ENCODE measurements around the gene STARD9. TPM values are rescaled to one million over a fixed set of nuclear protein-coding genes. Genes with fewer than 3 reads are reported as not detected.

The STARD9 gene
- polyA plus RNA-seq, 1 donor (not counting 4 experiments of a cell fraction or from before 2014, with no cell fraction given), result 0.76 TPM

DNA sequence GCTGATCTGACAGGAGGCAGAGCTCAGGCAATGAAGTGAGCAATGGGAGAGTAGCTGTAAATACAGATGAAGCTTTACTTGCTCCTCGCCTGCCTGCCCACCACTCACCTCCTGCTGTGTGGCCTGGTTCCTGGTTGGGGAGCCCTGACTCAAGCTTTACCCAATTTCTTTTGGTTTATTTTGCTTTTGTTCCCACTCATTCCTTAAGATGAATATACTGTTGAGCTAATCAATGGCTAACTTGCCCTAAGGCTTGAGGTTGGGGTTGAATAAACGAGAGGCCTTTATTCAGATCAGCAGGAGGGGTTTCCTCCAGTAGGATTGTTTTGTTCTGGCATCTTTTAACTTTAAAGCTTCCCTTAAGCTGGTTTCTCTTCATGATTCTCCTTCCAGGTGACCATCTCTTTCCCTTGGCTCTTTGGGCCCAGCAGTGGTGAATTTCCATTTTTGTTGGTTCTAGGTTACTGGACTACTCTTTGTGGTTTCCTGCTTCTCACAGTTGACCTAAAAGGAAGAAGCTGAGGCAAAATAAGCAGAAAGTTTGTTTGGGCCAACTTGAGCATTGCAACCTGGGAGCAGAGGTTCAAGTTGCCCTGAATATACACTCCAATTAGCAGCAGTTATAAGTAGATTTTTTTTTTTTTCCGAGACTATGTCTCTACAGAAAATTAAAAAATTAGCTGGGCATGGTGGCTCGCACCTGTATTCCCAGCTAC is 44.4 kb downstream of the STARD9 start:
- Histone ChIP-seq H3K27ac (ENCODE audit: control insufficient read depth, insufficient read depth, low read length) (no peak overlapping the region), H2AFZ (ENCODE audit: control insufficient read depth, low read length) (no peak overlapping the region), H4K20me1 (ENCODE audit: control insufficient read depth, extremely low read depth, insufficient read depth, low read length) (no peaks in the 10 kb centered on the region), H3K9ac (ENCODE audit: control insufficient read depth, extremely low read depth, insufficient read depth, low read length) (no peak overlapping the region), H3K4me3 (ENCODE audit: control insufficient read depth in 2 of 3, extremely low read depth in 1 of 3, insufficient read depth in 2 of 3, low read depth in 1 of 3, low read length in 3 of 3) (no peak overlapping the region), H3K4me1 (ENCODE audit: control insufficient read depth, extremely low read depth, insufficient read depth, low read length) (no peaks in the 10 kb centered on the region), H3K9me3 (ENCODE audit: control insufficient read depth, low read depth, low read length) (no peaks in the 10 kb centered on the region), H3K4me2 (ENCODE audit: control insufficient read depth, extremely low read depth, insufficient read depth, low read depth, low read length) (no peak overlapping the region), H3K9me1 (ENCODE audit: control insufficient read depth, extremely low read depth, insufficient read depth, low read length) (no peaks in the 10 kb centered on the region), H3K79me2 (ENCODE audit: control insufficient read depth, insufficient read depth, low read length) (no peaks in the 10 kb centered on the region), H3K27me3 (ENCODE audit: control insufficient read depth, extremely low read depth, insufficient read depth, low read length) (no peaks in the 10 kb centered on the region), H3K36me3 (ENCODE audit: control insufficient read depth in 2 of 2, extremely low read depth in 1 of 2, insufficient read depth in 2 of 2, low read length in 2 of 2) (no peaks in the 10 kb centered on the region)
- dilution Hi-C loops (cut with MboI; ENCODE audit: extremely low pct_ligation_motif_present, low sequenced_read_pairs), result no loop called here
- DNase-seq (ENCODE audit: low read depth, low spot score) (no peak), FAIRE-seq (no peak)
- TF ChIP-seq, protein P1, sequence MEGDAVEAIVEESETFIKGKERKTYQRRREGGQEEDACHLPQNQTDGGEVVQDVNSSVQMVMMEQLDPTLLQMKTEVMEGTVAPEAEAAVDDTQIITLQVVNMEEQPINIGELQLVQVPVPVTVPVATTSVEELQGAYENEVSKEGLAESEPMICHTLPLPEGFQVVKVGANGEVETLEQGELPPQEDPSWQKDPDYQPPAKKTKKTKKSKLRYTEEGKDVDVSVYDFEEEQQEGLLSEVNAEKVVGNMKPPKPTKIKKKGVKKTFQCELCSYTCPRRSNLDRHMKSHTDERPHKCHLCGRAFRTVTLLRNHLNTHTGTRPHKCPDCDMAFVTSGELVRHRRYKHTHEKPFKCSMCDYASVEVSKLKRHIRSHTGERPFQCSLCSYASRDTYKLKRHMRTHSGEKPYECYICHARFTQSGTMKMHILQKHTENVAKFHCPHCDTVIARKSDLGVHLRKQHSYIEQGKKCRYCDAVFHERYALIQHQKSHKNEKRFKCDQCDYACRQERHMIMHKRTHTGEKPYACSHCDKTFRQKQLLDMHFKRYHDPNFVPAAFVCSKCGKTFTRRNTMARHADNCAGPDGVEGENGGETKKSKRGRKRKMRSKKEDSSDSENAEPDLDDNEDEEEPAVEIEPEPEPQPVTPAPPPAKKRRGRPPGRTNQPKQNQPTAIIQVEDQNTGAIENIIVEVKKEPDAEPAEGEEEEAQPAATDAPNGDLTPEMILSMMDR (optimal IDR thresholded peaks at IDR 0.05 in 1 of 3, IDR thresholded peaks at IDR 0.05 in 1 of 3, conservative IDR thresholded peaks at IDR 0.05 in 1 of 3; ENCODE audit: extremely low read depth in 1 of 3, insufficient read depth in 2 of 3, low read length in 3 of 3), result no peak
- no peak for TF ChIP-seq EZH2 (IDR thresholded peaks at IDR 0.05; ENCODE audit: low read length)

DNA sequence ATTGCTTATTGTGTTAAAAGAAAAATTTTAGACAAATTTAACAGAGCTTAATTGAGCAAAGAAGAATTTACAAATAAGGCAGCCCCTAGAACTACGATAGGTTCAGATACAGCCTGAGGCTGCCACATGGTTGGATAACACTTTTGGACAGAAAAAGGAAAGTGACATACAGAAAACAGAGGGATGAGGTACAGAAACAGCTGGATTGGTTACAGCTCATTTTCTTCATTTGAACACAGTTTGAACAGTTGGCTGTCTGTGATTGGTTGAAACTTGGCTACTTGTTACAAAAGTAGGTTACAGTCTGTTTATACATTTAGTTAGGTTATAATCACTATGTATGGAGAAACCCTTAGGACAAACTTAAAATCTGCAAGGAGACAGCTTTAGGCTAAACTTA is 46.0 kb downstream of the STARD9 start:
- FAIRE-seq, result no peak
- Histone ChIP-seq H3K9me3 (ENCODE audit: control insufficient read depth, low read depth, low read length) (no peaks in the 10 kb centered on the region), H3K79me2 (ENCODE audit: control insufficient read depth, insufficient read depth, low read length) (no peaks in the 10 kb centered on the region), H2AFZ (ENCODE audit: control insufficient read depth, low read length) (no peak overlapping the region), H3K27ac (ENCODE audit: control insufficient read depth, insufficient read depth, low read length) (no peak overlapping the region), H3K27me3 (ENCODE audit: control insufficient read depth, extremely low read depth, insufficient read depth, low read length) (no peaks in the 10 kb centered on the region), H3K36me3 (ENCODE audit: control insufficient read depth in 2 of 2, extremely low read depth in 1 of 2, insufficient read depth in 2 of 2, low read length in 2 of 2) (no peaks in the 10 kb centered on the region), H4K20me1 (ENCODE audit: control insufficient read depth, extremely low read depth, insufficient read depth, low read length) (no peaks in the 10 kb centered on the region), H3K4me3 (ENCODE audit: control insufficient read depth in 2 of 3, extremely low read depth in 1 of 3, insufficient read depth in 2 of 3, low read depth in 1 of 3, low read length in 3 of 3) (no peak overlapping the region), H3K4me2 (ENCODE audit: control insufficient read depth, extremely low read depth, insufficient read depth, low read depth, low read length) (no peak overlapping the region), H3K4me1 (ENCODE audit: control insufficient read depth, extremely low read depth, insufficient read depth, low read length) (no peaks in the 10 kb centered on the region), H3K9me1 (ENCODE audit: control insufficient read depth, extremely low read depth, insufficient read depth, low read length) (no peaks in the 10 kb centered on the region), H3K9ac (ENCODE audit: control insufficient read depth, extremely low read depth, insufficient read depth, low read length) (no peak overlapping the region)
- dilution Hi-C loops (cut with MboI; ENCODE audit: extremely low pct_ligation_motif_present, low sequenced_read_pairs), result no loop called here
- no peak for DNase-seq (ENCODE audit: low read depth, low spot score)
- no peak for TF ChIP-seq EZH2 (IDR thresholded peaks at IDR 0.05; ENCODE audit: low read length)
- TF ChIP-seq, protein P1 (optimal IDR thresholded peaks at IDR 0.05 in 1 of 3, IDR thresholded peaks at IDR 0.05 in 1 of 3, conservative IDR thresholded peaks at IDR 0.05 in 1 of 3; ENCODE audit: extremely low read depth in 1 of 3, insufficient read depth in 2 of 3, low read length in 3 of 3), result no peak

Data from keratinocyte (primary cell).